ENCODE results near the gene ZNF277.

The ZNF277 gene

GRCh38 chr7:112182749-112183148 is 23.7 kb upstream of the ZNF277 start:
- no peak overlapping the region for H3K4me3 ChIP-seq (ENCODE audit: control insufficient read depth, low read depth, low read length)
- DNase-seq (ENCODE audit: low read depth): no peak
- no peak for TF ChIP-seq CTCF (IDR thresholded peaks at IDR 0.05; ENCODE audit: control insufficient read depth, insufficient read depth, low read depth, low read length, missing control alignments)

- no peak for TF ChIP-seq CTCF (IDR thresholded peaks at IDR 0.05; ENCODE audit: control insufficient read depth, insufficient read depth, low read depth, low read length, missing control alignments)
- no peak for DNase-seq (ENCODE audit: low read depth)
- no peak overlapping the region for H3K4me3 ChIP-seq (ENCODE audit: control insufficient read depth, low read depth, low read length)
Measured at GRCh38 chr7:112183266-112183665, 23.2 kb upstream of the ZNF277 start.

- DNase-seq (ENCODE audit: low read depth): no peak
- no peak for TF ChIP-seq CTCF (IDR thresholded peaks at IDR 0.05; ENCODE audit: control insufficient read depth, insufficient read depth, low read depth, low read length, missing control alignments)
- no peak overlapping the region for H3K4me3 ChIP-seq (ENCODE audit: control insufficient read depth, low read depth, low read length)
Measured at GRCh38 chr7:112184455-112184854, 22.0 kb upstream of the ZNF277 start.

GRCh38 chr7:112185005-112185834 is 21.3 kb upstream of the ZNF277 start:
- no peak for TF ChIP-seq CTCF (IDR thresholded peaks at IDR 0.05; ENCODE audit: control insufficient read depth, insufficient read depth, low read depth, low read length, missing control alignments)

GRCh38 chr7:112186300-112186699 is 20.2 kb upstream of the ZNF277 start:
- no peak for DNase-seq (ENCODE audit: low read depth)
- no peak overlapping the region for H3K4me3 ChIP-seq (ENCODE audit: control insufficient read depth, low read depth, low read length)
- TF ChIP-seq CTCF (IDR thresholded peaks at IDR 0.05; ENCODE audit: control insufficient read depth, insufficient read depth, low read depth, low read length, missing control alignments): no peak

More at GRCh38 chr7:112185005-112185834, 21.3 kb upstream of the ZNF277 start:
- DNase-seq (ENCODE audit: low read depth): no peak
- no peak overlapping the region for H3K4me3 ChIP-seq (ENCODE audit: control insufficient read depth, low read depth, low read length)

- no peak overlapping the region for H3K4me3 ChIP-seq (ENCODE audit: control insufficient read depth, low read depth, low read length)
- no peak for TF ChIP-seq CTCF (IDR thresholded peaks at IDR 0.05; ENCODE audit: control insufficient read depth, insufficient read depth, low read depth, low read length, missing control alignments)
- no peak for DNase-seq (ENCODE audit: low read depth)
Measured at GRCh38 chr7:112188257-112188656, 18.2 kb upstream of the ZNF277 start.

Measured in AG09309 (cell line).